HG03378 (cell line): Measurements from ENCODE around the gene MACROD2.
"Not testable (repeated sequence)": the region's sequence is repeated elsewhere in the genome, so short reads cannot be mapped to it uniquely, and the experiment has no call there.

Experiments
- ATAC-seq: cut with Tn5 transposase; IDR thresholded peaks from one replicate; pipeline ENCODE4 v1.9.1; 2021; ENCODE audit warnings: mild to moderate bottlenecking, moderate library complexity; ENCODE audit not compliant: unreplicated experiment

MACROD2 gene

GRCh38 chr20:15346657-15347280 is 1351.5 kb downstream of the MACROD2 start:
- ATAC-seq: no peak

- no peak for ATAC-seq
Measured at GRCh38 chr20:15359056-15359455, 1363.7 kb downstream of the MACROD2 start.

GRCh38 chr20:15362849-15363248 is 1367.5 kb downstream of the MACROD2 start:
- ATAC-seq: no peak

GRCh38 chr20:15364781-15365180 is 1369.5 kb downstream of the MACROD2 start:
- ATAC-seq: no peak

- no peak for ATAC-seq
Measured at GRCh38 chr20:15370370-15370769, 1375.1 kb downstream of the MACROD2 start.

GRCh38 chr20:15374682-15375081 is 1379.4 kb downstream of the MACROD2 start:
- no peak for ATAC-seq

GRCh38 chr20:15375836-15376235 is 1380.5 kb downstream of the MACROD2 start:
- ATAC-seq: no peak

- ATAC-seq: not testable (repeated sequence)
Measured at GRCh38 chr20:15377603-15378002, 1382.3 kb downstream of the MACROD2 start.

GRCh38 chr20:15378151-15378550 is 1382.8 kb downstream of the MACROD2 start:
- ATAC-seq: no peak

- ATAC-seq: no peak
Measured at GRCh38 chr20:15379681-15380296, 1384.5 kb downstream of the MACROD2 start.

- no peak for ATAC-seq
Measured at GRCh38 chr20:15380770-15381169, 1385.5 kb downstream of the MACROD2 start.

- ATAC-seq: no peak
Measured at GRCh38 chr20:15387228-15387627, 1391.9 kb downstream of the MACROD2 start.

GRCh38 chr20:15395457-15395856 is 1400.1 kb downstream of the MACROD2 start:
- ATAC-seq: no peak

GRCh38 chr20:15396026-15396425 is 1400.7 kb downstream of the MACROD2 start:
- no peak for ATAC-seq

GRCh38 chr20:15396900-15397299 is 1401.6 kb downstream of the MACROD2 start:
- no peak for ATAC-seq

GRCh38 chr20:15399781-15400180 is 1404.5 kb downstream of the MACROD2 start:
- ATAC-seq: no peak

GRCh38 chr20:15406072-15406471 is 1410.8 kb downstream of the MACROD2 start:
- no peak for ATAC-seq

- ATAC-seq: no peak
Measured at GRCh38 chr20:15411781-15412180, 1416.5 kb downstream of the MACROD2 start.

GRCh38 chr20:15415908-15416307 is 1420.6 kb downstream of the MACROD2 start:
- ATAC-seq: no peak

- no peak for ATAC-seq
Measured at GRCh38 chr20:15419856-15420255, 1424.5 kb downstream of the MACROD2 start.

GRCh38 chr20:15422966-15423365 is 1427.7 kb downstream of the MACROD2 start:
- ATAC-seq: no peak

GRCh38 chr20:15439551-15439950 is 1444.2 kb downstream of the MACROD2 start:
- no peak for ATAC-seq
